HL-60/S4 (cell line): ENCODE measurements around the gene PAX2.
"Not testable (repeated sequence)": the region's sequence is repeated elsewhere in the genome, so short reads cannot be mapped to it uniquely, and the experiment has no call there.

Experiments
- in situ Hi-C: fragments of 300-500 bp; cut with MboI; formaldehyde crosslinking; loops from 2 replicates; pipeline ENCODE4 v1.14.3; 2022; ENCODE audit warnings: low sequenced_read_pairs

Gene PAX2

DNA sequence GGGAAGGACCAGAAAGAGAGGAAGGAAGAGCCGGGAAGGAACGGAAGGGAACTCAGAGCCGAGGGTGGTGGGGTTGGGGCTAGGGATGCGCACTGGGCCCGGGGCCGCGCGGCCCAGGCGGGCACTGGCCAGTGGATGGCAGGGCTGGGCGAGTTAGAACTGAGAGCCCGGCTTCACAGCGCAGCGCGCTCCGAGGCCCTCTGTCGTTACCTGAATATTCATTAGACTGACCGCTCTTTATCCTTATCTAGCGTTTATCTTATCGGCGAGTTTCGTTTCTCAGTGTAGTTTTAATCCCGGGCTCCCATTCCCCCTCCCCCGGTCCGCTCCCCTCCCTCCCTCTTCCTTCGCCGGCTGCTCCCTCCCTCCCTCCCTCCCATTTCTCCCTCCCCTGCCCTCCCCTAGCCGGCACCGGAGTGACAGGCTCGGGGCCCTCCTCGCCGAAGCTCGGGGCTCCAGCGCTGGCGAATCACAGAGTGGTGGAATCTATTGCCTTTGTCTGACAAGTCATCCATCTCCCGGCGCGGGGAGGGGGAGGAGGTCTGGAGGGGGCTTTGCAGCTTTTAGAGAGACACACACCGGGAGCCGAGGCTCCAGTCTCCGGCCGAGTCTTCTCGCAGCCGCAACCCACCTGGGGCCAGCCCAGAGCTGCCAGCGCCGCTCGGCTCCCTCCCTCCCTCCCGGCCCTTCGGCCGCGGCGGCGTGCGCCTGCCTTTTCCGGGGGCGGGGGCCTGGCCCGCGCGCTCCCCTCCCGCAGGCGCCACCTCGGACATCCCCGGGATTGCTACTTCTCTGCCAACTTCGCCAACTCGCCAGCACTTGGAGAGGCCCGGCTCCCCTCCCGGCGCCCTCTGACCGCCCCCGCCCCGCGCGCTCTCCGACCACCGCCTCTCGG lies at the start of gene PAX2:
Gene PAX2 (plus strand): TSS at position 596 of the 895 bp plus-strand sequence. CDS start 679 bp downstream, outside the sequence.
- in situ Hi-C loops: loop anchor here (5.0 kb wide), 1 partner anchor 183 kb away; no protein-coding TSS in a partner anchor

DNA sequence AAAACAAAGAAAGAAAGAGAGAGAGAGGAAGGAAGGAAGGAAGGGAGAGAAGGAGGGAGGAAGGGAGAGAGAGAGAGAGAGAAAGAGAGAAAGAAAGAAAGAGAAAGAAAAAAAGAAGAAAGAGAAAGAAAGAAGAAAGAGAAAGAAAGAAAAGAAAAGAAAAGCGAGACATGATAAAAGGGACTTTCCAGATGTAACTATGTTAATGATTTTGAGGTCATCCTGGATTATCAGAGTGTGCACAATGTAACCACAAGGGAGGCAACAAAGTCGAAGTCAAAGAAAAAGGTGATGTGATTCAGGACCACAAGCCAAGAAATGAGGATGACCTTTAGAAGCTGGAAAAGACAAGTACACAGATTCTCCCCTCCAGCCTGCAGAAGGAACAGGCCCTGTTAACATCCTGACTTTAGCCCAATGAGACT lies 48.9 kb upstream of the PAX2 start:
- in situ Hi-C loops: no loop called here

GRCh38 chr10:100697070-100697469 lies 48.3 kb upstream of the PAX2 start:
- in situ Hi-C loops: no loop called here

GRCh38 chr10:100697631-100698030 lies 47.8 kb upstream of the PAX2 start:
- in situ Hi-C loops: no loop called here

DNA sequence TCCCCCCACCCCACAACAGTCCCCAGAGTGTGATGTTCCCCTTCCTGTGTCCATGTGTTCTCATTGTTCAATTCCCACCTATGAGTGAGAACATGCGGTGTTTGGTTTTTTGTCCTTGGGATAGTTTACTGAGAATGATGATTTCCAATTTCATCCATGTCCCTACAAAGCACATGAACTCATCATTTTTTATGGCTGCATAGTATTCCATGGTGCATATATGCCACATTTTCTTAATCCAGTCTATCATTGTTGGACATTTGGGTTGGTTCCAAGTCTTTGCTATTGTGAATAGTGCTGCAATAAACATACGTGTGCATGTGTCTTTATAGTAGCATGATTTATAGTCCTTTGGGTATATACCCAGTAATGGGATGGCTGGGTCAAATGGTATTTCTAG lies 43.7 kb upstream of the PAX2 start:
- in situ Hi-C loops: not testable (repeated sequence)

DNA sequence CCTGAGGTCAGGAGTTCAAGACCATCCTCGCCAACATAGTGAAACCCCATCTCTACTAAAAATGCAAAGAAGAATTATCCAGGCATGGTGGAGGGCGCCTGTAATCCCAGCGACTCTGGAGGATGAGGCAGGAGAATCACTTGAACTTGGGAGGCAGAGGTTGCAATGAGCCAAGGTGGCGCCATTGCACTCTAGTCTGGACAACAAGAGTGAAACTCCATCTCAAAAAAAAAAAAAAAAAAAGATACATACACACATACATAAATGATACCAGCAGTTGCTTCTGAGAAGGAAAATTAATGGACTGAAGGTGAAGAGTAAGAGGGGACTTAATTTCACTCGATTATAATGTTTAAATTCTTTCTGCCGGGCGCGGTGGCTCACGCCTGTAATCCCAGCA lies 40.2 kb upstream of the PAX2 start:
- in situ Hi-C loops: no loop called here

DNA sequence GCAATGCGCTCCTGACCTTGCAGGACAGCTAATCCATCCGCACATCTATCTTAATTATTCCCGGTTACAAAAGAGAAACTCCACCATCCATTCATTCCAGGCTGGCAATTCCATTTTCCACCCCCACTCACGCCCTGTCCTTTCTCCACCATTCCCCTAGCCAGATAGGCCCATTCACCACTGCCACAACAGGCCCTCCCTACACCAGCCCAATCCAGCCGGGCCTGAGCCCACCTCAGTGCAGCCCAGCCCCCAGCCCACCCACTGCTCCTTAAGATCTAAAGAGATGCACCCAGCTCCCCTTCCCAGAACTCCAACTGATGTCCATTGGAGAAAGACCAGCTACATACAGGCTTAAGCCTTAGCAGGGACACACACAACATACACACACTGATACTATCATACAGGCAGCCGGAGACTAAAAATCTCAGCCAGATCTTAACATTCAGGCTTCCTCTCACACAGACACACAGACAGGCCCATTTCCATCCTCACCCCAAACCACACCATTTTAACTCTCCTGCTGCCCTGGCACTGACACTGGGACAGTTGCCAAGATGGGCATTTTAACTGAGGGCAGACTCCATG lies 38.0 kb upstream of the PAX2 start:
- in situ Hi-C loops: no loop called here

GRCh38 chr10:100709146-100710082 lies 36.0 kb upstream of the PAX2 start:
- in situ Hi-C loops: no loop called here

DNA sequence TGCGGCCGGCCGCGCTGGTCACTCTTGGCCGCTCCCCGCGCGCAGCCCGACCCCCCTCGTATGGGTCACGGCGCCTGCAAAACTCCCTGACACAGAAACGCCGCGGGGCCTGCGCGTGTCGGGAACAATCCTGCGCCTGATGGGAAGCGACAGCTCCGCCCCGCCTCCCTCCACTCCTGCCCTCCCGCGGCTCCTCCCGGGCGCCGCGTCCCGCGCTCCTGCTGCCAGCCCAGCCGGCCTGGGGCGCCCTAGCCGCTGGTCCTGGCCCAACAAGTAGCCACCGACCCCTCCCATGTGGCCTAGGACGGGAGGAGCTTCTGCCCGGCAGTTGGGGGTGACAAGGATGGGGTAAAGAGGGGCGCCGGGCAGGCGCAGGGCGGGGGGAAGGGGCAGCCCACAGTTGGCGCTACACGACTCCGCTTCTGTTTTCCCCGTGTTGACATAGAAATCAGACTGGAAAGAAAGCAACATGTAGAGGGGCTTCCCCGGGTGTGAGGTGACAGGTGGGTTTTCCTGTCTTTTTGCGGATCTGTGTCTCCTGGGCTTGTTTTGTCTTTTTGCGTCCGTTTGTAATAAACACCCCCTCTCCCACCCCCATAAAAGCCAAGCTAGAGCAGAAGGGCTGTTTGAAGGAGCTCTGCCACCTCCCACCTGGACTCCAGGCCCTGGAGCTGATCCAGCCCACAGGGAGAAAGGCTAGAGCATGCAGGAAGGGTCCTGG lies 35.1 kb upstream of the PAX2 start:
- in situ Hi-C loops: no loop called here

DNA sequence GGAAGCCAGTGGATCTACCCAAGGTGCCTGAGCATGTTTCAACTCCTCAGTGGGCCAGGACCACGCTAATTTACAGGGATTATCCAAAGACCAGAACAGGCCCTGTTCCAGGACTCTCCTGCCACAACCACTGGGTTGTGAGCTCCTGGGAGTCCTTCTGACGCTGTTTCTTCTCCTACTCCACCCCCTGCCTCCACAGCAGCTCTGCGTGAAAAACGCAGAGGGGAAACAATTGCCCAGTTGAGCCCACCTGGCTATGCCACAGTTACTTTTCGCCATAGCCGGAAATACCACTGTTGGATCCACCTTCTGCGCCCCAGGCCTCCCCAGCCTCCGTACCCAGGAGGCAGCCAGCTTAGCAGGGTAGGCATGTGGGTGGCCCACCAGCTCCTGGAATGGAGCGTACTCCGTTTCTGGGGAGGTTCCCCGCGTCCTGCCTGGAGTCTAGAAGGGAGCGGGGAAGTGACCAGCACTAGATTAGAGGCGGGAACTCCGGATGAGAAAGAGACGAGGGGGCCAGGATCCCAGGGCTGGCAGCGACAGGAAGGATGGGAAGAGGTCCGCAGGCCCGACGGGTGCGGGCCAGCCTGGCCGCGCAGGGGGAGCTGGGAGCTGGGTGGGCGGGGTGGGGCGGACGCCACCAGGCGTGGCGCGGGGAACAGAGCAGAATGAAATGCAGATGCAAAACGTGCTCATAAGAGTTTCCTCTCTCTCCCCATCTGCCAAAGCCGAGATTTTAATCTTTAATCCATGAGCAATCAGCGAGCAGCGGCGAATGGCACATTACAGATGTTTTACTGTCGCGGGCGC lies 32.1 kb upstream of the PAX2 start:
- in situ Hi-C loops: no loop called here

GRCh38 chr10:100713859-100714565 lies 31.4 kb upstream of the PAX2 start:
- in situ Hi-C loops: no loop called here

DNA sequence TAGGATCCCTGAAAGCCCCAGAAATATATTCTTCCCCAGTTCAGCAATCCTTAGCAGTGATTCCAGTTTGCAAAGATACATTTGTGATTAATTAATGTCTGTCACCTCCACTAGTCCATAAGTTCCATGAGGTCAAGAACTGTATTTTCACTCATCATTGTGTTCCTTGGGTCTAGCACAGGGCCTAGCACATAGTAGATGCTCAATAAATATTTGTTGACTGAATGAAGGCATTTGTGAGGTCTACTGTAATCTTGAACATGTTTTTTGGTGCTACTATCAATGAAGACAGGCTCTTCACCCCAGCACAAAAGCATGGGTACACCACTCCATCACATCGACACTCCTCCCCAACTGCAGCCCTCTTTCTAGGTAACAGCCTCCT lies 30.8 kb upstream of the PAX2 start:
- in situ Hi-C loops: no loop called here

GRCh38 chr10:100715101-100715444 lies 30.3 kb upstream of the PAX2 start:
- in situ Hi-C loops: no loop called here

- in situ Hi-C loops: no loop called here
Observed at GRCh38 chr10:100715445-100716385, 29.7 kb upstream of the PAX2 start.

DNA sequence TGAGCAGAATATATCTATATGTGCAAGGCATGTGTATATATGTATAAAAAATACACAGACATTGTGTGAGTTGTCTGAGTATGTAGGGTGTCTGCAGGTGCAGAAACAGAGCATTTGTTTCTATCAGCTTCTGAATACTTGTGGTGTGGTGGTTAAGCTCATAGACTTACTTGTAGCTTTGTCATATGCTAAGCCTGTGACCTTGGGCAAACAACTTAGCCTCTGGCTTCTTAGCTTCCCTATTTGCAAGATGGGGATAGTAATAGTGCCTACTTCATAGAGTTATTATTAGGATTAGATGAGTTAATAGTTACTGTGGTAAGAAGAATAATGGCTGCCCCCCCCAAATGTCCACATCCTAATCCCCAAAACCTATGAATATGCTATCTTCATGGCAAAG lies 28.2 kb upstream of the PAX2 start:
- in situ Hi-C loops: no loop called here

GRCh38 chr10:100718197-100718742 lies 27.1 kb upstream of the PAX2 start:
- in situ Hi-C loops: no loop called here

- in situ Hi-C loops: no loop called here
Observed at GRCh38 chr10:100723180-100723579, 22.2 kb upstream of the PAX2 start.
